Gastroesophageal sphincter (tissue), 3 donors: Measurements from ENCODE around the gene ACSF3.

Experiments used
- EP300 ChIP-seq: sonication (generic); formaldehyde crosslinking; IDR thresholded peaks from one replicate; pipeline ENCODE4 v1.6.1; 2017; ENCODE audit warnings: antibody characterized with exemption, mild to moderate bottlenecking
- POLR2A ChIP-seq, 2 donors: fragments of 450-650 bp; IDR thresholded peaks; one replicate each; pipeline ENCODE4 v1.6.1; 2017; ENCODE audit warnings: antibody characterized with exemption in 2 of 2, mild to moderate bottlenecking in 2 of 2, moderate library complexity in 1 of 2
- POLR2AphosphoS5 ChIP-seq: sonication (generic); formaldehyde crosslinking; IDR thresholded peaks from one replicate; pipeline ENCODE4 v1.6.1; 2017; ENCODE audit warnings: antibody characterized with exemption
- TF ChIP-seq, protein P1 (sequence below), 4 experiments: fragments of 200-600 bp in 2 of 4; fragments of 450-650 bp in 2 of 4; sonication (generic) in 1 of 4; IDR thresholded peaks; one replicate each; pipeline ENCODE4 v1.5.1; 2017 to 2019; ENCODE audit warnings: antibody characterized with exemption in 4 of 4, mild to moderate bottlenecking in 2 of 4, moderate library complexity in 2 of 4

DNA sequence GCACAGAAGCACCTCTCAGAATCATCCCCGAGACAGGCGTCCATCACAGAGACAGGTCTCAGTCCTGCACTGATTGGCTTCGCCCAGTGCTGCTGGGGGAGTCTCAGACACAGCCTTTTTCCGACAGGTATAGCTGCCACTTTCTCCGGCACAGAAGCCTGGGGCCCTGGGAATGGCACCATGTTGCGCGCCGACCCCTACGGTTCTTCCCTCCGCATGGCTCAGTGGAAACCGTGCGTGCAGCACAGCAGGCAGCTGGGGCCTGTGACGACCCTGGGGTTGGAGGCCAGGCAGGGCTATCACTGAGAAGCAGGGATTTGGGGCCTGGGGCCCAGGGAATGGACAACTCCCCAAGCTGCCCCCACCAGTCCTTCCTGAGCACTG lies 48.2 kb downstream of the ACSF3 start:
- TF ChIP-seq, protein P1, sequence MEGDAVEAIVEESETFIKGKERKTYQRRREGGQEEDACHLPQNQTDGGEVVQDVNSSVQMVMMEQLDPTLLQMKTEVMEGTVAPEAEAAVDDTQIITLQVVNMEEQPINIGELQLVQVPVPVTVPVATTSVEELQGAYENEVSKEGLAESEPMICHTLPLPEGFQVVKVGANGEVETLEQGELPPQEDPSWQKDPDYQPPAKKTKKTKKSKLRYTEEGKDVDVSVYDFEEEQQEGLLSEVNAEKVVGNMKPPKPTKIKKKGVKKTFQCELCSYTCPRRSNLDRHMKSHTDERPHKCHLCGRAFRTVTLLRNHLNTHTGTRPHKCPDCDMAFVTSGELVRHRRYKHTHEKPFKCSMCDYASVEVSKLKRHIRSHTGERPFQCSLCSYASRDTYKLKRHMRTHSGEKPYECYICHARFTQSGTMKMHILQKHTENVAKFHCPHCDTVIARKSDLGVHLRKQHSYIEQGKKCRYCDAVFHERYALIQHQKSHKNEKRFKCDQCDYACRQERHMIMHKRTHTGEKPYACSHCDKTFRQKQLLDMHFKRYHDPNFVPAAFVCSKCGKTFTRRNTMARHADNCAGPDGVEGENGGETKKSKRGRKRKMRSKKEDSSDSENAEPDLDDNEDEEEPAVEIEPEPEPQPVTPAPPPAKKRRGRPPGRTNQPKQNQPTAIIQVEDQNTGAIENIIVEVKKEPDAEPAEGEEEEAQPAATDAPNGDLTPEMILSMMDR (IDR thresholded peaks at IDR 0.05): no peak
- TF ChIP-seq EP300 (no peak), POLR2A (IDR thresholded peaks at IDR 0.05) (no peak), POLR2AphosphoS5 (no peak)
